UCSD-AML1 (cell line): ENCODE measurements around the gene IDUA.

Source experiments
- DNase-seq: peaks from one replicate; lab custom pipeline; 2025; ENCODE audit not compliant: unreplicated experiment; lab: John Stamatoyannopoulos, UW

Gene IDUA

DNA sequence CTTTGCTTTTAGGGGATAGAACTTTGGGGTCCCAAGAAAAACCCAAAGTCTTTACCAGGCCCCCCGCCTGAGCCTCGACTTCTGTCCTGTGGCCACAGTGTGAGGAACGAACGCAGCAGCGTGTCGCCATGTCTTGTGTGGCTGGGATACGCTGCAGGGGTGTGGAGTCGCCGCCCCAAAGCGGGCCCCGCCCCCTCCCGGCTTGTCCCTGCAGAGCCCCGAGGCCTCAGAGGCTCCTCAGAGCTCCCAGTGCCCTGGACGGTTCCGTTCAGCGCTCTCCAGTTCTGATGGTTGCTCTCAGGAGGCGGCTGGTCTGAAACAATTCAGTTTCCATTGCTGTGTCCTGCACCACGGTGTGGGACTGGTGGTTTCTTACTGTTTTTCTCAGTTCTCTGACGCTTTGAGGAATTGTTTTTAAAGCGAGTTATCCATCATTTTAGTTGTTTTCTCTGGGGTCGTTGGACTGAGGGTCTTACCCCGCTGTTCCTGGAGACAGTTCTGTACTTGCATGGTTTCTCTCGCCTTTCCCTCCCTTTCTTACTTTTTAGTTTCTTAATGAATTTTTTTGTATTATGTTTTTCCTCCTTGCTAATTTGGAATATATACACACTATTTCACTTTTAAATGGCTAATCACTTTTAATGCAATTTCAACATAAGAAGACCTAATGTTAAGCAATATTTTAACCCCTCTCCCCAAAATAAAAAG is 1.6 kb upstream of the IDUA start:
- DNase-seq: no peak

DNA sequence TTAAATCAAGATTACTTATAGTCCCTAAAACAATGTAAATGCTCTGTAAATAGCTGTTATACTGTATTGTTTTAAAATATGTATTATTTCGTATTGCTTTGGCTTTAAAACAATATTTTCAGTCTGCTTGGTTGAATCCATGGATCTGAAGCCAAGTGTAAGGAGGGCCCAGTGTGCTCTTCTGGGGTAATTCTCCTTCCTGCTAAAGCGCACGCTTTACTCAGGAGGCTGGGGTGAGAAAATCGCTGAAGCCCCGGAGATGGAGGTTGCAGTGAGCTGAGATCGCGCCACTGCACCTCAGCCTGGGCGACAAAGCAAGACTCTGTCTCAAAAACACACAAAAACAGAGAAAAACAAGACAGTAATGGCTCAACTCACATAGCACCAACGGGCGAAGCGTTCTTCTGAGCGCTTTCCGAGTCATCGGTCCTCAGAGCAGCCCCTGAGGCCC is 391 bp upstream of the IDUA start:
- DNase-seq: no peak

DNA sequence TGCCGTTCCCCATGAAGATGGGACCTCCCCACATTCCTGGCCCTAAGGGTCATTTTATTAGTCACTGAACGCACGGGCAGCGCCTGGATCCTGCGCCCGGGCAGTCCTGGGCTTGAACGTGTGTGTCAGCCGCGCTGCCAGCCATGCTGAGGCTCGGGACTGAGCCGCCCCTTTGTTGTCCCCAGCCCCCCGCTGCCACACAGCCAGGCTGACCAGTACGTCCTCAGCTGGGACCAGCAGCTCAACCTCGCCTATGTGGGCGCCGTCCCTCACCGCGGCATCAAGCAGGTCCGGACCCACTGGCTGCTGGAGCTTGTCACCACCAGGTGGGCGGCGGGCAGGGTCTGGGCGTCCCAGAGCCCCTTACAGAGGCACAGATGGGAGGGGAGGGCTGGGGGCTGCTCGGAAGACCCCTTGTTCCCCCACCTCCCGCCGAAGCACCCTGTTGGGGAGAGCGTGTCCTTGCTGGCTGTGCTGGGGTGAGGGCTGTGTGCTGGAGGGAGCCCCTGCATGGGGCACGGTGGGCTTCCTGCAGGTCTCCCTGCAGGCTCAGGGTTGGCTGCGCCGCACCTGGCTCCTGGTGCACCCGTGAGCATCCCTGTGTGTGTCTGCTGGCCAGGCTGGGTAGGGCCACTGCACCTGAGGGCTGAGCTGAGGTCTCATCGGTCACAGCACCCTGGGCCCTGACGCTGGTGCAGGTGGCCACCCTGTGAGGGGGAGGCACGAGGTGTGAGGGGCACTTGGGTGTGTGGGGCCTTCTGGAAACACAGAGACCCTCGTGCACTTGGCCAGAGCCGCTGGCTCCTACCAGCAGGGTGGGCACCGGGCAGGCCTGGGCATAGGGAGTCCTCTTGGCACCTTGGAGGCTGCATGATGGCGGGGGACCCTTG is 1.0 kb downstream of the IDUA start:
- DNase-seq: no peak

- DNase-seq: no peak
Observed at GRCh38 chr4:988726-989721, 2.2 kb downstream of the IDUA start.

DNA sequence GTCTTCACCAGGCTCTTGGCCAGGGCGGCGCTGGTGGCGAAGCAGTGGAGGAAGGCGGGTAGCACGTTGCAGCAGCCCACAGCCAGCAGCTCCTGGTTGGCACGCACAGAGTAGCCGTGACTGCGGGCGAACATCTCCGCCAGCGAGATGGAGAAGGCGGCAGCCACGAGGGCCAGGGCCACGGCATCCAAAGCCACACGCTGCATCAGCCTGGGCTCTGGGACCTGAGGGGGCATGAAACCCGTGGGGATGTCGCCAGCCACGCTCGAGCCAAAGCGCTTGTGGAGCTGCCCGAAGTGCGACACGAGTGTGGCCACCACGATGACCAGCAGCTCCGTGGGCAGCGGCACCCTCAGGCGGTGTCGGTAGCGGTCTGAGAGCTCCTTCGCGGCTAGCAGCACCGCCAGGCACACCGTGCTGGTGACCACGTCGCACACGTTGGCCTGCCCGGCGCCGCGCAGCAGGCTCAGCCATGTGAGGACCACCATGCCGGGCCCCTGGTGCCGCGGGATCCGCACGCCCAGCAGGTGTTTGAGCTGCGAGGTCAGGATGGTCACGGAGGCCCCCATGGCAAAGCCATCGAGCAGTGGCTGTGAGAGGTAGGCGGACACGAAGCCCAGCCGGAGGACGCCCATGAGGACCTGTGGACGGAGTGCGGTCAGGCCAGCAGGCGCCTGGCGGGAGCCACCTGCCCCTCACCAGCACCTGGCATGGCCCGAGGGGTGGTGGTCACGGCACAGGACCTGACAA is 3.1 kb downstream of the IDUA start:
- DNase-seq: no peak

GRCh38 chr4:990746-991367 is 4.0 kb downstream of the IDUA start:
- no peak for DNase-seq

DNA sequence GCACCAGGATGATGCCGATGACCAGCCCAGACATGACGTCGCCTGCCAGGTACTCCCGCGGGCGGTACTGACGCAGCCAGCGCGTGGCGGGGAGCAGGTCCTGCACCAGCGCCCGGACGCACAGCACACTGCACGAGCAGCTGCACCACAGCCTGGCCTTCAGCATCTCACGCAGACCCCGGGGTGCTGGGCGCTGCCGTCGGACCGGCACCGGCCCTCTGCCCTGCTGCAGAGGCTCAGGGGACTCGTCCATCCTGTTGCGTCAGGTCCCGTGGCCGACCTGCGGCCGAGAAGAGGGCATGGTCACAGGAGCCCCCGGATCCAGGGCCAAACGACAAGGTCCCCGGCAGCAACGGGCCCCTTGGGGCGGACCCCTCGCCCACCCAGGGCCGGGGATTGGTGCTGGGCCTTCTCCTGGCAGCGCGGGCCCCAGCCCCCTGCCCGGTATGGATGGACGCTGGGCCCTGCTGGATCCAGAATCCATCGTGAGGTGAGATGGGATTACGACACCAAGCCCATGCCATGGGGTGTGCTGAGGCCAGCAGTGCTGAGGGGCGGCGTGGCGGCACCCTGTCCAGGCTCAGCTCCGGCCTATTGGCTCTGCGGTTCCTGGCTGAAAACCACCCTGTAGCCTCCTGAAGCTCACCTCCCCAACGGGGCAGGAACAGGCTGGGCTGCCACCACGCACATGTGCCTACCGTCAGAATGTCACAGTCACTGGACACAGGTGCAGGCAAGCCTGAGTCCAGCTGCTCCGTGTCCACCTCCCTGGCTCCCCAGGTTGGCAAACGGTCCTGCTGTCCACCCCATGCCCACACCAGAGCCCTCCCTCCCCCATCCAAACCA is 4.8 kb downstream of the IDUA start:
- DNase-seq: no peak

DNA sequence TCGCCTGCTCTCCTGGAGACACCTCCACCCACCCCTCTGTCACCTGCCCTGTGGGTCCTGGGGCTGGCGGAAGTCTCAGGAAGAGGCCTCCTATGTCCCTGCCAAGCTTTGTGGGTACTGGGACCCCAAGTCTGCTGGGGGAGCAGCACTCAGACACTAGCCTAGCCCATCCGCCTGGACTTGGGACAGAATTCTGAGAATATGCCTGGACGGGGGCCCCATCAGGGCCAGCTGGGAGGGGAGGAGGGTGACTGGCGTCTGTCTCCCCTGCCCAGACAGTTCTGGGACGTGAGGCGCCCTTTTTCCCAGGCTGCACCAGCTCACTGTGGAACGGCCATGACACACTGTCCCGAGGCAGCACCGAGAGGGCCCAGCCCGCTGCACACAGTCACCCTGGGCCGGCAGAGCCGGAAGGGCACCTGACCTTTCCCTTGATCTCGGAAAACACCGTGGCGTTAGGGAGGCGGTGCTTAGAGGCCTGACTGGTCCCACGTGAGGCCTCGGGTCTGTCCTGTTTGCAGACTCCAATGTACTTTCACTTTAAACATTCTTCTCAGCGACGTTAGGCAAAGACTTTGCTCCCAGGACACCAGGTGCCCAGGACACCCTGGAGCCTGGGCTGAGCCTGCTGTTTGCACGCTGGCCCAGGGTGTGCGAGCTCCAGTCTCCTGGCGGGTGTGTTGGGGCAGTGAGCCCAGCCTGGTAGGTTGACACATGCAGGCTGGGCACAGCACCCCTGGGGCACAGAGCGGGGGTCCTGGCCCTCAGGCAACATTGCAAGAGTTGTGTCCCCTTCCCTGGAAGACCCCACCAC is 5.7 kb downstream of the IDUA start:
- DNase-seq: no peak

- DNase-seq: no peak
Observed at GRCh38 chr4:993111-994029, 6.5 kb downstream of the IDUA start, which contains the start of gene SLC26A1. SLC26A1 (minus strand) TSS chr4:993404; CDS start chr4:991703, 1,701 bp downstream.

DNA sequence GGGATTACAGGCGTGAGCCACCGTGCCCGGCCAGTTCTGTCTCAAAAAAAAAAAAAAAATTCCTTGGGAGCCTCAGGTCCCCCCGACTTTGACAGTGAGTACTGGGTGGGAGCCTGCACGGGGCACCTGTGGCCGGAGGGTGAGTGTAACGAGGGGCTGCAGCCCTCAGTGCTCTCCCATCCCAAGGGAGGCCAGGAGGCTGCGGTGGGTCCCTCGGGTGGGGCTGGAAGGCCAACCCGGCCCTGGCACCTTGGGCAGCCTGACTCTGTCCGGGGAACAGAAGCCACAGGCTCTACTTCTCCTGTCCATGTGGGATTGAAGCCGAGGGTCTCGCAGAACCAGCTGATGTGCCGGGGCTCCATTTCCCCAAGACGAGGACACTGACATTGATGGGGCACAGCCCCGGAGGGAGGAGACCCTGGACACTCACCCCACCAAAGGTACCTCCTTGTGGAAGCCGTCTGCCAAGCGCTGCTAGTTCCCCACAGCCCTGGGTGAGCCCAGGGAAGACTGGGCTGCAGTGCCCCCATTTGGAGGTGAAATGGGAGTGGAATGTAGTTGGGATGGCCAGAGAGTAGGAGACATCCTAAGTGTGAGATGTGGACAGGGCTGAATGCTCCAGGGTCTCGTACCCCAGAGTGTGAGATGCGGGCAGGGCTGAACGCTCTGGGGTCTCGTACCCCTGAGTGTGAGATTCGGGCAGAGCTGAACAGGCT is 8.6 kb downstream of the IDUA start:
- DNase-seq: no peak

DNA sequence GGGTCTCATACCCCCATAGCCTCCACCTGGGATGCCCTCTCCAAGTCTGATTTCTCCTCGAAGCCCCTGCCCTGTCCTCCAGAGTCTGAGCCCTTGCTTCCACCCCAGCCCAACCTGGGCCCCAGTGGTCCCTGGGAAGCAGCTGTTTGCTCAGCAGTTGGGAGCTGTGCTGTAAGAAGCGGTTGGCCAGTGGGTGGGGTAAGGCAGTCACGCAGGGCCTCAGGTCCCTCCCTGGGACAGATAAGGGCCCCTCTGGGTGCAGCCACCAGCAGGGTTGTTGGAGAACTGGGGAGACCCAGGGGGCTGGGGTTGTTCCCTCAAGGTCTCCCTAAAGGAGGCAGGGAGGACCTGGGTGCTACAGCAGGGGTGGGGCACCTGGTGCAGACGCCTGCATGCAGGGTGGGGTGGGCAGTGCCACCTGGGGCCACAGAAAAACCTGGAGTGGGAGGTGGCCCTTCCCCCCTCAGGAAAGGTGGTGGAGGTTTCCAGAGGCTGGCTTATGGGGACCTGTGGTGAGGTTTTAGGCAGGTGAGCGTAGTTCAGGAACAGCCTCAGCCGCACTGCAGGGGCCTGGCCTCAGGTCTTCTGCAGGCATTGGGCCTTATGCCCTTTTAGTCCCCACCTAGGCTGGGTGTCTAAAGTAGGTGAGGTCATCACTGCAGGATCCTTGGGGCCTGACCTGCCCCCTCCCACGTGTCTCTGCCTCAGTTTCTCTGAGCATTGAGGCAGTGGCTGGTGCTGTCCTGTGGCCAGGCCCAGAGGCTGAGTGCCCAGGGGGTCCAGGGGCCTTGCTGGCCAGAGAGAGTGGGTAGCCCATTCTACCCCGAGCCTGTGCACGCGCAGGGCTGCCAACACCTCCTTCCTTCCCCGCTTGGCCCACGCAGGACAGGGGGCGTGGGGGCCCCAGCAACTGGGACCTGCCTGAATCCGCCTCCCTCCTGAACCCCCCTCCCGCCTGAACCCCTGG is 9.5 kb downstream of the IDUA start:
- DNase-seq: no peak

DNA sequence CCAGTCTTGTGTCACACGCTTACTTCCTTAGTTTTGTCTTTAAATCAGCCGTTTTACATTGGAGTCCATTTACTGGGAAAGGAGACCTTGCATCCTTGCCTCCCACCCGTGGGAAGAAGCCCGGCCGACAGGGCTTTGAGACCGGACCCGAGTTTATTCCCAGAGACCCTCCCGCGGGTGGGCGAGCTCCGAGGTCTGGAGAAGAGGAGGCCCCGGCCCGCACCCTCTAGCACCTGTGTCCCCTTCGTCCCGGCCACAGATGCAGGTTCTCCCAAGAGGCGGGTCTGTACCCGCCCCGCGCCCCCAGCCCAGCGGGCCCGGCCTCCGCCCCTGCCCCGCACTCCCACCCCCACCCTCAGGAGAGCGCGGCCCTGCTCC is 10.1 kb downstream of the IDUA start:
- no peak for DNase-seq

- DNase-seq: no peak
Observed at GRCh38 chr4:997375-998071, 10.7 kb downstream of the IDUA start.

DNA sequence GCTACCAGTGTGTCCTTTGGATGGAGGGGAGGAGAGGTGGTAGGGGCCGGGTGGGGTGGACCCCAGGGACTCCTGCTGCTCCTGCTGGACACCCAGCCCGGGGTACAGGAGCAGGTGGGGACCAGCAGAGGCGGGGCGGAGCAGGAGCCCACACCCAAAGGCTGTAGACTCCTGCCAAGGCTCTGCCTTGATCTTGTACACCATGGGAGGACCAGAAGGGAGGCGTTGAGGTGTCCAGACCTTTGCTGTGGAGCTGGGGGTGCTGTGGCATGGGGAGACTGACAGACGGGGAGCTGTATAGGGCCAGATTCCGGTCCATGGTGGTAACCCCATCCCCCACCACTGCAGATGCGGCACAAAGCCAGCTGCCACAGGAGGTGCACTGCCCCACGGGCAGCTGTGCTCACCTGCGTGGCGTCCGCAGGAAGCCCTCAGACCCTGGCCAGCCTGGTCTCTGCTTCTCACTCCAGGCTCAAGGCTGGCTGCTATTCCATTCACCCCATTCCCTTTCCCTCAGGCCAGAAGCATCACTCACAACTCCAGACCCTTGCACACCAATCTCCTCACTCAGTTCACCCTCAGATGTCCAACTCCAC is 11.3 kb downstream of the IDUA start:
- DNase-seq: no peak
